Skeletal muscle cell (primary cell): ENCODE results near the gene SLC13A1.

Experiments
- DNase-seq: peaks from one replicate; pipeline ENCODE4 v3.0.0-alpha.2; 2010; ENCODE audit warnings: low read depth
- H3K4me3 ChIP-seq: 2 replicates; pipeline ENCODE4 v1.5.1; 2011; ENCODE audit warnings: low read depth, mild to moderate bottlenecking, control low read depth, low read length, moderate library complexity

The SLC13A1 gene

GRCh38 chr7:123198668-123199652, 809 bp downstream of the SLC13A1 start:
- H3K4me3 ChIP-seq, result no peak overlapping the region
- no peak for DNase-seq

GRCh38 chr7:123198111-123198510, 1.7 kb downstream of the SLC13A1 start:
- H3K4me3 ChIP-seq, result no peak overlapping the region
- no peak for DNase-seq

DNA sequence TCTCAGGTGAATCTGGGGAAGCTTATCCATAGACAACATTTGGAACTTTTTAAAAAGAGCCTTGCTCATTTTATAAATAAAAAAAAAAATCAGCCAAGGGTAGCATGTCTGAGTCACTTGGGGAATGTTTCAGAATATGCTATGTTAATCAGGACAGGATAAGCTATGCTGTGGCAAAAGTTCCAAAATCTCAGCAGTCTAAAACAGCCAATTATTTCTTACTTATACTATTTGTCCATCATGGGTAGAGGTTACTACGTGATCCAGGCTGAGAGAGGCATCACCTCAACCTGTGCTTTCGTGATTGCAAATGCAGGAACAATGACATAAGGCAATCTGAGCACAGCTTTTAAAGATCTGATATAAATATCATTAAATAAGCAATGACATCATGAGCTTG, 6.5 kb downstream of the SLC13A1 start:
- no peak for DNase-seq
- no peak overlapping the region for H3K4me3 ChIP-seq

GRCh38 chr7:123191132-123191531, 8.6 kb downstream of the SLC13A1 start:
- DNase-seq, result no peak
- no peak overlapping the region for H3K4me3 ChIP-seq

DNA sequence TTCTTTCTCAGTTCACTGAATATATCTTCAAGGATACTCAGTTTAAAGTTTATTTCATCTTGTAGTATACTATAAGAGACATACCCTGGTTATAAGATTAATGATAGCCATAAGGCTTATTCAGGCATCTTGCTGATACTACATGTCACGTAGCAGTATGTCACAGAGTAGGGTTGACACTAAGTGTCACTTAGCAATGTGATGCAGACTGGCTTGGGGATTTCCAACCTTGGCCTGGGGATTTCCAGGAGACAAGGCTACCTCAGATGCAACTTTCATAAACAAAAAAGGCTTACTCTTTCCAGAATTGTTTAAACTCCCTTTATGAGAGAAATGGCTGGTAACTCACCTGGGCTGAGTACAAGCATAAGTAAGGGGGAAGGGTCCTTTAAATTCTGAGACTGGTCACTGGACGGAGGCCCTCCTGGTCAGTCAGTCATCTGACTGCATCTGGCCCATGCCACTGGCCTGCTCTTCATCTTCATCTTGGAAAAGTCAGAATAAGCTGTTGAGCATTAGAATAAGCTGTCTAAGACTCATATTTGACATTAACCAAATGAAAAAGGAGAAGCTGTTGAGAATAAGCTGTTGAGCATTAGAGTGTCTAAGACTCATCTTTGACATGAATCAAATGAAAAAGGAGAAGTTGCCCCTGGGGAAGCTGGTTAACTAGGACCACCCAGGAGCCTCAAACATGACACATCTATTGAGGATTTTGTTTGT, 9.5 kb downstream of the SLC13A1 start:
- no peak for DNase-seq
- H3K4me3 ChIP-seq, result no peak overlapping the region

GRCh38 chr7:123185756-123186155, 14.0 kb downstream of the SLC13A1 start:
- no peak for DNase-seq
- H3K4me3 ChIP-seq, result no peak overlapping the region

- no peak for DNase-seq
- H3K4me3 ChIP-seq, result no peak overlapping the region
Measured at GRCh38 chr7:123184271-123184670, 15.5 kb downstream of the SLC13A1 start.

DNA sequence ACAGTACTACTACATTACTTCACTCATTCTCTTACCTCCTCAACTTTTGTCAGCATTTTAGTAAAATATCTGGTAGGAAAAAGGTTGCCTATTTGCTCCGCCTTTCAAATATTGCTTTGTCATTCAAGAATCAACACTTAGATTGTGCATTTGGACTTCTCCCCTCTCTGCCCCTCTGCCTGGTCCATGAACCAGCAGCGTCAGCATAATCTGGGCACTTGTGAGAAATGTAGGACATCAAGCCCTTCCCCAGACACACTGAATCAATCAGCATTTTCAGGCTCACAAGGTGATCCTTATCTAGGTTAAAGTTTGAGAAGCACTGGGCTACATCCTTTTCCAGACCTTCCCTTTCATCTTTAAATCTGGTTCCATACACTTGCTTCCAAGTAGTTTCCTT, 16.3 kb downstream of the SLC13A1 start:
- DNase-seq, result no peak
- H3K4me3 ChIP-seq, result no peak overlapping the region

DNA sequence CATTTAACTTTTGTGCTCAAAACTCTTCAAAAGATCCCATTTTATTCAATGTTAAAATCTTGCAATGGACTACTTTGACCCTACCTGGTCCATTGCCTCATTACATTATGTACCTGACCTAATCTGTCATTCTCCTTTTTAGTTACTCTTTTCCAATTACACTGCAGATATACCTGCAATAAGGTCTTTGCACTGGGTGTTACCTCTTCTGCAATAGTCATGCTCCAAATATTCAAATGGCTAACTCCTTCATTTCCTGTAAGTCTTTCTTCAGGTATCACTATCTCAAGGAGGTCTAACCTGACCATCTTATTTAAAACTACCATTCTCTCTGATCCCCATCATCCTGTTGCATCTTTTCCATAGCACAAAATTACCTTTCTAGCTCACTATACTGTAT, 22.3 kb downstream of the SLC13A1 start:
- no peak for DNase-seq
- no peak overlapping the region for H3K4me3 ChIP-seq

GRCh38 chr7:123170333-123171246, 29.2 kb downstream of the SLC13A1 start:
- DNase-seq, result no peak
- no peak overlapping the region for H3K4me3 ChIP-seq

DNA sequence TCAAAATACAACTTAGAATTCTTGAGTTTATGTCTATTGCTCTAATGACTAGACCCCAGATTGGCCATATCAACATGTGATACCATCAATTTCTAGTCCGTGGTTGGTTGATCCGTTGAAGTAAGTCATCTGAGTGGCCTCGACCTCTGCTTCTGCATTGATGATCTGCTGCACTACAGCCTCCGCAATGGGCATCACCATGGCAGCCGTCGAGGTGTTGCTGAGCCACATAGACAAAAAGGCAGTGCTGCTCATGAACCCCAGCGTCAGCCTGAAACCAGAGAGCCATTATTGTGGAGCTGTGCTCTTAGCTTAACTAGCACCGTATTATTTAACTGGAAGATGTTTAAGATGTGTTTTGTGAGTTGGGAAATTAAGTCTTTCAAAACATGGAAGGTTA, 30.7 kb downstream of the SLC13A1 start:
- DNase-seq, result no peak
- no peak overlapping the region for H3K4me3 ChIP-seq

- DNase-seq, result no peak
- H3K4me3 ChIP-seq, result no peak overlapping the region
Measured at GRCh38 chr7:123157606-123158005, 42.2 kb downstream of the SLC13A1 start.

GRCh38 chr7:123155571-123155970, 44.2 kb downstream of the SLC13A1 start:
- no peak for DNase-seq
- no peak overlapping the region for H3K4me3 ChIP-seq

DNA sequence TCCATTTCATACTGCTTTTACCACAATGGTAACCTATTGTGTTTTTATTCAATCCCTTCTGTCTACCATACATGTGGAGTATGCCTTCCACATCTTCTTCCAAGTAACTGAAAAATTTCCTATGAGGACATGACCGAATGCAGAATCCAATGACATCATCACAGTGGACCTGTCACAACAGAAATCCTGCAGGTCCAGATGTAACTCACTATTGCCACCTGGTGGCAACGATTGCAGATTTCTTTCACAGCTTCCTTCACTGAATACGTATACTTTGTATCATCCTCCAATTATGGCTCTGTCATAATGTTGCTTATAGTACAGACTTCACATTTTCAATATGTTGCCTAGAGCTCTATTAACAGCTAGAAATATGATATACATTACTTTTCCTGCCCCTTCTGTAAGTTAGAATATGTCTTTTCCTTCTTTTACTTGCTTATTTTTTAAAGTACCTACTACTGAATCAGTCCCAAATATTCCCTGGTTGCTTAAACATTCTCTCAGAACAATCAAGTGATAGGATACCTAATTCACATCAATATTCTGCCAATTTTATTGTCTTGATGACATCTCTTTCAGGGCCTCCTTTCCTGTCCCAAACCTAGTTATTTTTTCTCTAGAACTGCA, 45.4 kb downstream of the SLC13A1 start:
- peak; percentile 20 for DNase-seq
- no peak overlapping the region for H3K4me3 ChIP-seq

GRCh38 chr7:123151443-123151842, 48.3 kb downstream of the SLC13A1 start:
- no peak overlapping the region for H3K4me3 ChIP-seq
- DNase-seq, result no peak

DNA sequence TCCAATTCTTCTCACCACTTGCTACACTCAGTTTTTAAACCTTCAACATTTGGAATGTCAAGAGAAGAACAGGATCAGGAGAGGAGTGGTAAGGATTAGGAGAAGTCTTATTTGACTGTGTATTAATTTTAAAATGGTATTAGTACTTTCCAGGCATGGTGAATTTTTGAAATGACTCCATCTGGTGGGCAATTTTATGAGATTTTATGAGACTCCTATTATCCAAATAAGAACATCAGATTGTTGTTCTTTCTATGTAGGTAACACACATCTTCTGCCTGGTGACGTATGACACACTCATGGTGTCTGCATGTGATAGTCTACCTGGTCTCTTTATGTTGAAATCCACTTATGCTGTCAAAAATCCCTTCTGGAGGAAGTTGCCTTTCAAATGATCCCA, 51.0 kb downstream of the SLC13A1 start:
- no peak for DNase-seq
- H3K4me3 ChIP-seq, result no peak overlapping the region

DNA sequence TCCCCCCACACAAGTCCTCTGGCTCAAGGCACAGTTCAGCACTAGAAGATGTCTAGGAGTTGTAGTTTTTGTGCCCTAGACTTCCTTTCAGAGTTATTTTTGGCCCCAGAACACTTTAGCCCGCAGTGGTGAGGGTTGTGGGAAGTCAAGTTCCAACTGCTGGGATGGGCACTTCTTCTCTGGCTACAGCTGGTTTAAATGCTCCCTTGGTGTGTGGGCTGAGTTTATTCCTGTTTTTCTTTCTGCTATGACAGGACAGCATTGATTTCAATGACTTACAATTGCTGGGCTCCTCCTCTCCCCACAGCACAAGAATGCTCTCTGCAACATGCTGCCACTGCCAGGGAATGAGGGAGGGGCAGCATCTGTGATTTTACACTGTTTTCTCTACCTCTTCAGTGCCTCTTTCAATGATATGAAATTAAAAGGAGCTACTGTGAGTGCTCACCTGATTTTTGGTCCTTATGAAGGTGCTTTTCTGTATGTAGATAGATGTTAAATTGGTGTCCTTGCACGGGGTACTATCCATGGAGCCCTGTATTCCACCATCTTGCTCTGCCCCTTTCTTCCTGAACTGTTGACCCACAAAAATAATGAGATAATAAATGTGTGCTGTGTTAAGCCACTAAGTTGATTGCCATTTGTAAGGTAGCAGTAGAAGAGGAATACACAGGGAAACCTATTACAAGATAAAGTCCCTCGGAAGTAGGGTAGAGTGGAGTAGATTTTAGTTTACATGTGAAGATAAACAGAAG, 56.3 kb downstream of the SLC13A1 start:
- DNase-seq, result no peak
- H3K4me3 ChIP-seq, result no peak overlapping the region

GRCh38 chr7:123140561-123140960, 59.2 kb downstream of the SLC13A1 start:
- no peak for DNase-seq
- H3K4me3 ChIP-seq, result no peak overlapping the region

- DNase-seq, result no peak
- no peak overlapping the region for H3K4me3 ChIP-seq
Measured at GRCh38 chr7:123135960-123136359, 63.8 kb downstream of the SLC13A1 start.
